DND-41 (cell line): ENCODE measurements around the gene FBF1.

Experiments
- ATAC-seq: fragments of 200-7000 bp; cut with Tn5 transposase; 3 replicates; pipeline ENCODE4 v1.9.1; 2021; ENCODE audit warnings: low read depth; ENCODE audit not compliant: insufficient read depth
- DNase-seq: peaks from one replicate; pipeline ENCODE4 v3.0.0-alpha.2; 2020
- H2AFZ ChIP-seq: 2 replicates; pipeline ENCODE4 v1.6.0; 2012; ENCODE audit warnings: low read depth, low read length
- H3K27ac ChIP-seq: 2 replicates; pipeline ENCODE4 v1.5.1; 2012; ENCODE audit warnings: low read length, inconsistent platforms
- H3K27me3 ChIP-seq: fragments of 200-600 bp; sonication (generic); 2 replicates; pipeline ENCODE4 v1.6.0; 2012; ENCODE audit warnings: low read length, mild to moderate bottlenecking, inconsistent platforms; ENCODE audit not compliant: insufficient read depth, poor library complexity
- H3K36me3 ChIP-seq: 2 replicates; pipeline ENCODE4 v1.5.1; 2012; ENCODE audit warnings: low read length, inconsistent platforms; ENCODE audit not compliant: insufficient read depth
- H3K4me1 ChIP-seq: 2 replicates; pipeline ENCODE4 v1.5.1; 2012; ENCODE audit warnings: mild to moderate bottlenecking, low read length; ENCODE audit not compliant: insufficient read depth
- H3K4me2 ChIP-seq: 2 replicates; pipeline ENCODE4 v1.6.0; 2012; ENCODE audit warnings: mild to moderate bottlenecking, moderate library complexity, low read length, inconsistent platforms; ENCODE audit not compliant: insufficient read depth
- H3K4me3 ChIP-seq, 2 experiments: fragments of 200-600 bp in 1 of 2; shearing (Covaris generic) in 1 of 2; 2 replicates each; pipeline ENCODE4 v1.5.1; 2012 to 2016; ENCODE audit warnings: inconsistent platforms in 2 of 2, low read length in 2 of 2, mild to moderate bottlenecking in 2 of 2, low read depth in 1 of 2, moderate library complexity in 1 of 2
- H3K79me2 ChIP-seq: 2 replicates; pipeline ENCODE4 v1.6.0; 2012; ENCODE audit warnings: low read length, inconsistent platforms; ENCODE audit not compliant: insufficient read depth
- H3K9ac ChIP-seq: 2 replicates; pipeline ENCODE4 v1.6.0; 2012; ENCODE audit warnings: low read depth, mild to moderate bottlenecking, inconsistent platforms, low read length, moderate library complexity
- H3K9me3 ChIP-seq: 2 replicates; pipeline ENCODE4 v1.5.1; 2012; ENCODE audit warnings: low read length, moderate library complexity, mild to moderate bottlenecking, inconsistent platforms; ENCODE audit not compliant: insufficient read depth, severe bottlenecking
- H4K20me1 ChIP-seq: 2 replicates; pipeline ENCODE4 v1.6.0; 2012; ENCODE audit warnings: low read length; ENCODE audit not compliant: insufficient read depth
- CTCF ChIP-seq: IDR thresholded peaks from 2 replicates; pipeline ENCODE4 v1.5.1; 2012; ENCODE audit warnings: borderline replicate concordance, low read length, moderate library complexity, mild to moderate bottlenecking; ENCODE audit not compliant: poor library complexity, severe bottlenecking; ENCODE audit errors: extremely low read depth
- EZH2 ChIP-seq: IDR thresholded peaks from 3 replicates; pipeline ENCODE4 v1.6.1; 2012; ENCODE audit warnings: borderline replicate concordance, low read depth, mild to moderate bottlenecking, moderate library complexity, low read length, inconsistent platforms; ENCODE audit not compliant: severe bottlenecking

FBF1 gene

GRCh38 chr17:75891605-75892555, 49.0 kb downstream of the FBF1 start:
- Histone ChIP-seq H3K4me1 (peaks cover 23% of the 10 kb centered on the region), H2AFZ (no peak overlapping the region), H3K4me3 (no peak overlapping the region), H3K36me3 (peaks cover 43% of the 10 kb centered on the region), H3K9me3 (no peaks in the 10 kb centered on the region), H3K9ac (no peak overlapping the region), H4K20me1 (peaks cover 30% of the 10 kb centered on the region), H3K4me2 (no peak overlapping the region), H3K79me2 (peaks cover 35% of the 10 kb centered on the region), H3K27ac (no peak overlapping the region), H3K27me3 (no peaks in the 10 kb centered on the region)
- ATAC-seq: no peak
- DNase-seq: no peak
- TF ChIP-seq CTCF (no peak), EZH2 (no peak)

- H4K20me1 ChIP-seq: peaks cover 30% of the 10 kb centered on the region
- DNase-seq (no peak), ATAC-seq (no peak)
- no peak overlapping the region for H3K4me3 ChIP-seq
- no peak overlapping the region for H3K9ac ChIP-seq
- no peak overlapping the region for H3K27ac ChIP-seq
- H3K4me1 ChIP-seq: peaks cover 23% of the 10 kb centered on the region
- TF ChIP-seq CTCF (no peak), EZH2 (no peak)
- no peaks in the 10 kb centered on the region for H3K9me3 ChIP-seq
- H2AFZ ChIP-seq: no peak overlapping the region
- no peaks in the 10 kb centered on the region for H3K27me3 ChIP-seq
- H3K36me3 ChIP-seq: peaks cover 43% of the 10 kb centered on the region
- H3K79me2 ChIP-seq: peaks cover 29% of the 10 kb centered on the region
- H3K4me2 ChIP-seq: no peak overlapping the region
Observed at GRCh38 chr17:75891022-75891604, 49.7 kb downstream of the FBF1 start.

- peaks cover 8% of the 10 kb centered on the region for H3K4me1 ChIP-seq
- H4K20me1 ChIP-seq: peaks cover 21% of the 10 kb centered on the region
- ATAC-seq: no peak
- DNase-seq: no peak
- no peaks in the 10 kb centered on the region for H3K27me3 ChIP-seq
- TF ChIP-seq EZH2 (no peak), CTCF (no peak)
- H3K9me3 ChIP-seq: no peaks in the 10 kb centered on the region
- H3K27ac ChIP-seq: no peak overlapping the region
- H3K9ac ChIP-seq: no peak overlapping the region
- H3K36me3 ChIP-seq: peaks cover 39% of the 10 kb centered on the region
- H3K79me2 ChIP-seq: peaks cover 14% of the 10 kb centered on the region
- H3K4me2 ChIP-seq: no peak overlapping the region
- no peak overlapping the region for H2AFZ ChIP-seq
- no peak overlapping the region for H3K4me3 ChIP-seq
Observed at GRCh38 chr17:75889454-75889853, 51.4 kb downstream of the FBF1 start.
